GM12891 (cell line): ENCODE results near the gene CACNB3.

Experiments used
- PAX5 ChIP-seq: IDR thresholded peaks from 2 replicates; pipeline ENCODE4 v1.6.1; 2011; ENCODE audit warnings: low read length, moderate library complexity, mild to moderate bottlenecking; ENCODE audit not compliant: insufficient read depth, severe bottlenecking
- POLR2A ChIP-seq: IDR thresholded peaks from 2 replicates; pipeline ENCODE4 v1.6.1; 2011; ENCODE audit warnings: low read depth, low read length, control low read depth
- POLR2AphosphoS5 ChIP-seq: IDR thresholded peaks from 2 replicates; pipeline ENCODE4 v1.6.1; 2011; ENCODE audit warnings: low read depth, low read length, control low read depth
- POU2F2 ChIP-seq: IDR thresholded peaks from 2 replicates; pipeline ENCODE4 v1.6.1; 2011; ENCODE audit warnings: low read depth, mild to moderate bottlenecking, control low read depth, low read length, moderate library complexity
- SPI1 ChIP-seq: IDR thresholded peaks from 2 replicates; pipeline ENCODE4 v1.6.1; 2011; ENCODE audit warnings: low read depth, low read length, control low read depth
- TAF1 ChIP-seq: IDR thresholded peaks from 2 replicates; pipeline ENCODE4 v1.6.1; 2011; ENCODE audit warnings: low read depth, low read length, control low read depth

GRCh38 chr12:48859607-48860006, 41.3 kb downstream of the CACNB3 start:
- TF ChIP-seq POLR2AphosphoS5: no peak
- no peak for TF ChIP-seq POLR2A
- TF ChIP-seq PAX5: no peak
- TF ChIP-seq POU2F2: no peak
- TF ChIP-seq TAF1: no peak
- no peak for TF ChIP-seq SPI1
